Right kidney (tissue), 9 donors: ENCODE data around the gene TAS2R31.
"Not testable (repeated sequence)": the region's sequence is repeated elsewhere in the genome, so short reads cannot be mapped to it uniquely, and the experiment has no call there.

Source experiments
- DNase-seq: peaks from one replicate; pipeline ENCODE4 v3.0.0-alpha.2; 2016
- long read RNA-seq, 8 donors: transcript quantifications; one replicate each; lab custom pipeline, GENCODE V29; 2026

The TAS2R31 gene
- long read RNA-seq, donor 1: 0 reads
- long read RNA-seq, donor 2: 0 reads
- long read RNA-seq, donor 3: 0 reads
- long read RNA-seq, donor 4: 0 reads
- long read RNA-seq, donor 5: 0 reads
- long read RNA-seq, donor 6, partial matches to known transcripts: 0 of 1 reads
- long read RNA-seq, donor 6, other reads (novel, unspliced or antisense): 0 of 1 reads
- long read RNA-seq, donor 7: 0 reads
- long read RNA-seq, donor 8: 0 reads

- no peak for DNase-seq
These were observed at the start of gene TAS2R31 for GRCh38 chr12:11031307-11031706. Gene TAS2R31, minus strand, starts transcription at chr12:11031407. Its CDS starts 72 bp downstream, at chr12:11031335.

GRCh38 chr12:11078246-11078645 lies 47.0 kb upstream of the TAS2R31 start:
- DNase-seq: no peak

GRCh38 chr12:11075642-11076041 lies 44.4 kb upstream of the TAS2R31 start:
- no peak for DNase-seq

- DNase-seq: no peak
These were observed 40.2 kb upstream of the TAS2R31 start for GRCh38 chr12:11071414-11071813.

GRCh38 chr12:11070999-11071398 lies 39.8 kb upstream of the TAS2R31 start:
- no peak for DNase-seq

- no peak for DNase-seq
These were observed 38.7 kb upstream of the TAS2R31 start for GRCh38 chr12:11069854-11070365.

- DNase-seq: no peak
These were observed 36.3 kb upstream of the TAS2R31 start for GRCh38 chr12:11067514-11067913.

GRCh38 chr12:11062194-11062593 lies 31.0 kb upstream of the TAS2R31 start, which contains the start of gene TAS2R46:
Gene TAS2R46, minus strand, starts transcription at chr12:11062294. Its CDS starts 0 bp downstream, at chr12:11062294.
- DNase-seq: not testable (repeated sequence)

- DNase-seq: no peak
These were observed 28.6 kb upstream of the TAS2R31 start for GRCh38 chr12:11059784-11060183.

GRCh38 chr12:11059041-11059440 lies 27.8 kb upstream of the TAS2R31 start:
- no peak for DNase-seq

- DNase-seq: no peak
These were observed 24.1 kb upstream of the TAS2R31 start for GRCh38 chr12:11055306-11055705.

GRCh38 chr12:11049806-11050531 lies 18.8 kb upstream of the TAS2R31 start:
- not testable (repeated sequence) for DNase-seq

- DNase-seq: not testable (repeated sequence)
These were observed 10.2 kb upstream of the TAS2R31 start for GRCh38 chr12:11041366-11041765.

- DNase-seq: no peak
These were observed 9.0 kb upstream of the TAS2R31 start for GRCh38 chr12:11040162-11040561.

- DNase-seq: no peak
These were observed 8.0 kb upstream of the TAS2R31 start for GRCh38 chr12:11039171-11039570.

GRCh38 chr12:11033959-11034358 lies 2.8 kb upstream of the TAS2R31 start:
- DNase-seq: not testable (repeated sequence)

GRCh38 chr12:11026118-11026517 lies 5.1 kb downstream of the TAS2R31 start:
- no peak for DNase-seq

GRCh38 chr12:11023387-11023786 lies 7.8 kb downstream of the TAS2R31 start:
- no peak for DNase-seq

- no peak for DNase-seq
These were observed 8.7 kb downstream of the TAS2R31 start, which contains the start of gene TAS2R19 for GRCh38 chr12:11022520-11022919. Gene TAS2R19, minus strand, starts transcription at chr12:11022620. Its CDS starts 49 bp downstream, at chr12:11022571.

- DNase-seq: no peak
These were observed 14.3 kb downstream of the TAS2R31 start for GRCh38 chr12:11016937-11017336.

- DNase-seq: no peak
These were observed 15.3 kb downstream of the TAS2R31 start for GRCh38 chr12:11015775-11016430.

- DNase-seq: no peak
These were observed 17.0 kb downstream of the TAS2R31 start for GRCh38 chr12:11014234-11014633.

GRCh38 chr12:11007608-11008007 lies 23.6 kb downstream of the TAS2R31 start:
- DNase-seq: no peak
